ENCODE data around the gene MVP. TPM values are rescaled to one million over a fixed set of nuclear protein-coding genes. Genes with fewer than 3 reads are reported as not detected.

Gene MVP
- total and polyA plus RNA-seq, 8 donors = 58.8 to 179 (median 94.7) TPM

DNA sequence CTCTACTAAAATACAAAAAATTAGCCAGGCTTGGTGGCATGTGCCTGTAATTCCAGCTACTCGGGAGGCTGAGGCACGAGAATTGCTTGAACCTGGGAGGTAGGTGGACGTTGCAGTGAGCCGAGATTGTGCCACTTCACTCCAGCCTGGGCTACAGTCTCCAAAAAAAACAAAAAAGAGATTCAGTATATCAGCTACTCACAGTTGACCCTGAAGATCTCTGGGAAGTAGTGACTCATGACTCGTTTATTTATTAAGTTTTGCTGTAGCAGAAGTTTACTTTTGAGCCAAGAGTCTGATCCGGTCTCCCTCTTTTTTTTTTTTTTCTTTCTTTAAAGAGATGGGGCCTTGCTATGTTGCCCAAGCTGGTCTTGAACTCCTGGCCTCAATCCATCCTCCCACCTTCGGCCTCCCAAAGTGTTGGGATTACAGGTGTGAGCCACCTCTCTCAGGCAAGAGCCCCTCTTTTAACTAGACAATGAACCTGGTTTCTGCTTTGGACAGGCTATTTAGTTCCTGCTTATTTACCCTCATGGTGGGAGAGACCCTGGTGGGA is 4.4 kb downstream of the MVP start:
- FAIRE-seq = no peak
- Histone ChIP-seq H3K4me3 (no peak overlapping the region), H3K36me3 (no peaks in the 10 kb centered on the region), H3K9me3 (no peaks in the 10 kb centered on the region), H3K27ac (peak overlapping the region; percentile 15 to 93 (median 64)), H3K27me3 (no peaks in the 10 kb centered on the region), H3K4me1 (peaks cover 59 to 69% (median 62%) of the 10 kb centered on the region in 3 donors)
- TF ChIP-seq, protein P1, sequence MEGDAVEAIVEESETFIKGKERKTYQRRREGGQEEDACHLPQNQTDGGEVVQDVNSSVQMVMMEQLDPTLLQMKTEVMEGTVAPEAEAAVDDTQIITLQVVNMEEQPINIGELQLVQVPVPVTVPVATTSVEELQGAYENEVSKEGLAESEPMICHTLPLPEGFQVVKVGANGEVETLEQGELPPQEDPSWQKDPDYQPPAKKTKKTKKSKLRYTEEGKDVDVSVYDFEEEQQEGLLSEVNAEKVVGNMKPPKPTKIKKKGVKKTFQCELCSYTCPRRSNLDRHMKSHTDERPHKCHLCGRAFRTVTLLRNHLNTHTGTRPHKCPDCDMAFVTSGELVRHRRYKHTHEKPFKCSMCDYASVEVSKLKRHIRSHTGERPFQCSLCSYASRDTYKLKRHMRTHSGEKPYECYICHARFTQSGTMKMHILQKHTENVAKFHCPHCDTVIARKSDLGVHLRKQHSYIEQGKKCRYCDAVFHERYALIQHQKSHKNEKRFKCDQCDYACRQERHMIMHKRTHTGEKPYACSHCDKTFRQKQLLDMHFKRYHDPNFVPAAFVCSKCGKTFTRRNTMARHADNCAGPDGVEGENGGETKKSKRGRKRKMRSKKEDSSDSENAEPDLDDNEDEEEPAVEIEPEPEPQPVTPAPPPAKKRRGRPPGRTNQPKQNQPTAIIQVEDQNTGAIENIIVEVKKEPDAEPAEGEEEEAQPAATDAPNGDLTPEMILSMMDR (IDR thresholded peaks at IDR 0.05) = no peak
- intact Hi-C loops (cut with DNase I) = no loop called here
- 15 to 21% methylated on average over 7 of the region's 7 CpGs for WGBS, 2 donors
- peak; percentile 33 to 50 (median 38) for ATAC-seq
- peak in 2 of 6 donors; percentile 21 to 47 for DNase-seq

DNA sequence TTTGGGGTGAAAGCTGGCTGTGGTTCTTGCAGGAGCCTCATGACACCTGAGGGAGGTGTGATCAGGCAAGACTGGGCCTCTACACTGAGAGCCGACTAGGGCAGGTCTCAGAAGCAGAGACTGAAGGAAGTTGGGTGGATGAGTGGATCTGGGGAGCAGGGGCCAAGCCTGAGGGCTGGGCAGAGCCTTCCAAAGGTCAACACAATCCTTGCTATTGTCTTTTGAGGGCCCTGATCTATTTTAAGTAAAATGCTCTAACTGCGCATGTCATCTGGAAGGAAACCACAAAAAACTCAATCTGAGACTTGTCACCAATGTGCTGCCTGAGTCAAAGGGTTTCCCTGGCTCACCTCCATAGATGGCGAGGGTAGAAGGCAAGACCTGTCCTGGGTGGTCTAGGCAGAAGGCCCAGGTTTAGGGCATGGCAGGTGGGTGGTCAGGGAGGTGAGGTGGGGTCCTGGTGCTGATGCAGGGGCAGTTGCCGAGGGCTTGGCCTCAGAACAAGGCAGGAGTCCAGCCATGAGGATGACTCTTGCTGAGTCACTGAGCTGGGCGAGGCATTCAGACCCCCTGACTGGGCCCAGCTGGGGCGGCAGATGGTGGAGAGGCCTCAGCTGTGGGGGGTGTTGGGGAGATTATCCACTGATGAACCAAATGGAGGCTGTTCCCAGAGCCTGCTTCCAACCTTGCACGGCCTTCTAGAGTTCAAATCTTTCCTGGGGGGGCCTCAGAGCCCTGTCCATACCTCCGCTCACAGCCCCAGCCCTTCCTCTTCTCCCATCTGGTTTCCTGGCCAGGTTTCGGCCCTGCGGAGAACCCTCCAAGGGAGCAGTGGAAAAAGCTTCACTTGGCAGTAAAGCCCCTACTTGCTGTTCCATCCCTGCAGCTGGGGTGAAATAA is 5.1 kb downstream of the MVP start:
- intact Hi-C loops (cut with DNase I) = no loop called here
- no peak overlapping the region for H3K4me3 ChIP-seq
- TF ChIP-seq, protein P1 (IDR thresholded peaks at IDR 0.05) = no peak
- no peaks in the 10 kb centered on the region for H3K36me3 ChIP-seq
- DNase-seq (peak in 3 of 6 donors; percentile 30 to 52 (median 44)), ATAC-seq (no peak), FAIRE-seq (no peak)
- no peaks in the 10 kb centered on the region for H3K27me3 ChIP-seq
- H3K4me1 ChIP-seq = peaks cover 62 to 72% (median 63%) of the 10 kb centered on the region in 3 donors
- H3K9me3 ChIP-seq = no peaks in the 10 kb centered on the region
- peak overlapping the region; percentile 10 to 93 (median 51) for H3K27ac ChIP-seq
- 80 to 85% methylated on average over 10 of the region's 10 CpGs for whole genome bisulfite sequencing, 2 donors

DNA sequence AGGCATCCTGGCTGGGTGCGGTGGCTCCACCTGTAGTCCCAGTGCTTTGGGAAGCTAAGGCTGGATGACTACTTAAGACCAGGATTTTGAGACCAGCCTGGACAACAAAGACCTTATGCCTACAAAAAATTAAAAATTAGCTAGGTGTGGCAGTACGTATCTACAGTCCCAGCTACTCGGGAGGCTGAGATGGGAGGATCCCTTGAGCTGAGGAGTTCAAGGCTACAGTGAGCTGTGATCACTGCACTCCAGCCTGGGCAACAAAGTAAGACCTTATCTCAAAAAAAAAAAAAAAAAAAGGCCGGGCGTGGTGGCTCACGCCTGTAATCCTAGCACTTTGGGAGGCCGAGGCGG is 6.1 kb downstream of the MVP start:
- ATAC-seq (no peak), FAIRE-seq (no peak), DNase-seq (no peak)
- 88 to 89% methylated on average over 3 to 5 of the region's 8 CpGs for WGBS, 2 donors
- Histone ChIP-seq H3K4me3 (no peak overlapping the region), H3K9me3 (no peaks in the 10 kb centered on the region), H3K27ac (peak overlapping the region in 3 of 4 donors; percentile 26 to 93 (median 92)), H3K4me1 (peaks cover 62 to 79% (median 71%) of the 10 kb centered on the region in 3 donors), H3K36me3 (no peaks in the 10 kb centered on the region), H3K27me3 (no peaks in the 10 kb centered on the region)
- intact Hi-C loops (cut with DNase I) = no loop called here
- TF ChIP-seq, protein P1 (IDR thresholded peaks at IDR 0.05) = no peak

DNA sequence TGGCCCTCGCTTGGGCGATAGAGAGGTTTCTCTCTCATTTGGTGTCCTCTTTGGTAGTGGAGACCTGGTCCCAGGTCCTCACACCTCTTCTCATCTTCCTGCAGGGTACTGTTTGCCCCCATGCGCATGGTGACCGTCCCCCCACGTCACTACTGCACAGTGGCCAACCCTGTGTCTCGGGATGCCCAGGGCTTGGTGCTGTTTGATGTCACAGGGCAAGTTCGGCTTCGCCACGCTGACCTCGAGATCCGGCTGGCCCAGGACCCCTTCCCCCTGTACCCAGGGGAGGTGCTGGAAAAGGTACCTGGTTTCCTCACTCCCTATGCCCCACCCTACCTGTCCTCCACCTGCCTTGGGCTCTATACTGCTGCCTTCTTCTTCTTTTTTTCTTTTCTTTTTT is 10.5 kb downstream of the MVP start:
- H3K9me3 ChIP-seq = no peaks in the 10 kb centered on the region
- DNase-seq = peak in 2 of 6 donors; percentile 32 to 62
- H3K27me3 ChIP-seq = no peaks in the 10 kb centered on the region
- TF ChIP-seq, protein P1 (IDR thresholded peaks at IDR 0.05) = no peak
- no peak overlapping the region for H3K4me3 ChIP-seq
- peak overlapping the region in 2 of 4 donors; percentile 74 to 79 for H3K27ac ChIP-seq
- peaks cover 6 to 22% (median 8%) of the 10 kb centered on the region in 3 donors for H3K36me3 ChIP-seq
- no peak for ATAC-seq
- WGBS, 2 donors = 93 to 97% methylated on average over 11 of the region's 11 CpGs
- peaks cover 23 to 39% (median 39%) of the 10 kb centered on the region in 3 donors for H3K4me1 ChIP-seq
- intact Hi-C loops (cut with DNase I) = no loop called here
- FAIRE-seq = no peak
